Stomach (tissue), 9 donors: ENCODE measurements around the gene KIDINS220. TPM values are rescaled to one million over a fixed set of nuclear protein-coding genes. Genes with fewer than 3 reads are reported as not detected.

Experiments used
- DNase-seq, 2 donors: peaks; one replicate each; pipeline versions ENCODE4 v3.0.0 to v3.0.0-alpha.2; 2013 to 2019
- H3K27ac ChIP-seq, 5 donors: fragments of 200-600 bp in 4 of 5; sonication (generic) in 4 of 5; one replicate each; pipeline ENCODE4 v1.5.1; 2013 to 2019; ENCODE audit warnings: mild to moderate bottlenecking in 1 of 5, moderate library complexity in 1 of 5
- H3K27me3 ChIP-seq, 3 donors: fragments of 200-600 bp; sonication (generic); one replicate each; pipeline ENCODE4 v1.5.1; 2017 to 2019; ENCODE audit warnings: mixed run types in 1 of 3
- H3K36me3 ChIP-seq, 4 donors: fragments of 200-600 bp; sonication (generic); 1 replicate in 3 of 4; 2 replicates in 1 of 4; pipeline ENCODE4 v1.5.1; 2016 to 2019
- H3K4me1 ChIP-seq, 4 donors: fragments of 200-600 bp; sonication (generic); one replicate each; pipeline ENCODE4 v1.5.1; 2016 to 2019
- H3K4me3 ChIP-seq, 4 donors: fragments of 200-600 bp; sonication (generic) in 3 of 4; one replicate each; pipeline ENCODE4 v1.5.1; 2016 to 2019; ENCODE audit warnings: mild to moderate bottlenecking in 1 of 4
- H3K9me3 ChIP-seq, 4 donors: fragments of 200-600 bp; sonication (generic); one replicate each; pipeline ENCODE4 v1.5.1; 2016 to 2019
- CTCF ChIP-seq, 7 experiments: fragments of 450-650 bp in 4 of 7; fragments of 200-600 bp in 3 of 7; sonication (generic) in 3 of 7; IDR thresholded peaks; one replicate each; pipeline ENCODE4 v1.5.1; 2016 to 2019; ENCODE audit warnings: antibody characterized with exemption in 7 of 7, control low read depth in 2 of 7, mild to moderate bottlenecking in 1 of 7
- EP300 ChIP-seq: sonication (generic); formaldehyde crosslinking; IDR thresholded peaks from one replicate; pipeline ENCODE4 v1.6.1; 2017; ENCODE audit warnings: antibody characterized with exemption
- POLR2A ChIP-seq, 4 donors: fragments of 450-650 bp; IDR thresholded peaks; one replicate each; pipeline ENCODE4 v1.6.1; 2016; ENCODE audit warnings: antibody characterized with exemption in 4 of 4, control low read depth in 2 of 4, mild to moderate bottlenecking in 1 of 4, moderate library complexity in 1 of 4
- POLR2AphosphoS5 ChIP-seq, 3 donors: sonication (generic); formaldehyde crosslinking; IDR thresholded peaks; one replicate each; pipeline ENCODE4 v1.6.1; 2016; ENCODE audit warnings: antibody characterized with exemption in 3 of 3
- WGBS, 5 donors: extraction: QIAGEN DNeasy Blood & Tissue Kit in 3 of 5; methylation state at CpG; one replicate each; pipeline versions ENCODE4 v1.1.5 to v1.1.7; 2013 to 2018; 5-methylcytosine and 5-hydroxymethylcytosine counted together
- intact Hi-C: fragments of 100-400 bp; cut with DNase I; formaldehyde crosslinking; loops from one replicate; pipeline ENCODE4 v1.15.1; 2023; ENCODE audit warnings: low total_unique reads
- polyA plus RNA-seq, 3 donors: library from polyadenylated mRNA; stranded (reverse); fragments of 200-250 nt; gene quantifications; one replicate each; pipeline ENCODE4 v1.2.3, GENCODE V29; 2013
- total RNA-seq, 5 donors: library from RNA; depleted of rRNA; stranded (reverse); fragments of >200 nt; gene quantifications; one replicate each; pipeline versions ENCODE4 v1.1.0 to v1.2.3, GENCODE V29; 2014 to 2016
- donor health status: healthy with polysubstance abuse.
- donor health status: Bipolar disorder and iron deficiency.
- donor health status: healthy.

Gene KIDINS220
- total and polyA plus RNA-seq, 8 donors = 3.8 to 160 (median 56.0) TPM

- H3K36me3 ChIP-seq = peaks cover 4 to 72% (median 60%) of the 10 kb centered on the region in 4 donors
- WGBS, 5 donors = 98 to 100% (median 100%) methylated on average over 1 of the region's 1 CpG
Observed at GRCh38 chr2:8817221-8817620, 20.2 kb downstream of the KIDINS220 start.

GRCh38 chr2:8806885-8807704, 30.3 kb downstream of the KIDINS220 start:
- H3K27me3 ChIP-seq = no peaks in the 10 kb centered on the region
- intact Hi-C loops = no loop called here
- DNase-seq = no peak
- TF ChIP-seq CTCF (IDR thresholded peaks at IDR 0.05) (no peak), EP300 (no peak), POLR2AphosphoS5 (IDR thresholded peaks at IDR 0.05) (no peak), POLR2A (IDR thresholded peaks at IDR 0.05) (no peak)
- H3K27ac ChIP-seq = no peak overlapping the region
- H3K4me1 ChIP-seq = peaks cover 12 to 30% (median 21%) of the 10 kb centered on the region in 4 donors
- no peak overlapping the region for H3K4me3 ChIP-seq
- 76 to 88% (median 79%) methylated on average over 6 of the region's 6 CpGs for WGBS, 5 donors
- H3K9me3 ChIP-seq = no peaks in the 10 kb centered on the region
- peaks cover 38 to 90% (median 82%) of the 10 kb centered on the region in 4 donors for H3K36me3 ChIP-seq

More at GRCh38 chr2:8817221-8817620, 20.2 kb downstream of the KIDINS220 start:
- H3K4me3 ChIP-seq = no peak overlapping the region
- TF ChIP-seq CTCF (IDR thresholded peaks at IDR 0.05) (no peak), POLR2A (IDR thresholded peaks at IDR 0.05) (no peak), POLR2AphosphoS5 (IDR thresholded peaks at IDR 0.05) (no peak), EP300 (no peak)
- H3K27me3 ChIP-seq = no peaks in the 10 kb centered on the region
- no peak overlapping the region for H3K27ac ChIP-seq
- H3K4me1 ChIP-seq = peaks cover 0 to 18% (median 12%) of the 10 kb centered on the region in 4 donors
- H3K9me3 ChIP-seq = no peaks in the 10 kb centered on the region
- DNase-seq = no peak
- intact Hi-C loops = no loop called here

GRCh38 chr2:8805278-8806210, 31.9 kb downstream of the KIDINS220 start:
- peaks cover 37 to 90% (median 82%) of the 10 kb centered on the region in 4 donors for H3K36me3 ChIP-seq
- H3K4me3 ChIP-seq = no peak overlapping the region
- H3K27ac ChIP-seq = no peak overlapping the region
- TF ChIP-seq EP300 = no peak
- no peaks in the 10 kb centered on the region for H3K9me3 ChIP-seq
- DNase-seq = no peak
- no peaks in the 10 kb centered on the region for H3K27me3 ChIP-seq
- H3K4me1 ChIP-seq = peaks cover 12 to 30% (median 21%) of the 10 kb centered on the region in 4 donors
- WGBS, 5 donors = 55 to 64% (median 61%) methylated on average over 6 of the region's 6 CpGs
- intact Hi-C loops = no loop called here

- no peak overlapping the region for H3K4me3 ChIP-seq
- no peaks in the 10 kb centered on the region for H3K27me3 ChIP-seq
- H3K4me1 ChIP-seq = peaks cover 12 to 30% (median 21%) of the 10 kb centered on the region in 4 donors
- no peaks in the 10 kb centered on the region for H3K9me3 ChIP-seq
- intact Hi-C loops = no loop called here
- peak overlapping the region in 4 of 5 donors; percentile 27 to 58 (median 38) for H3K27ac ChIP-seq
- DNase-seq = peak; percentile 62 to 87
- peaks cover 23 to 90% (median 82%) of the 10 kb centered on the region in 4 donors for H3K36me3 ChIP-seq
- 49 to 59% (median 56%) methylated on average over 3 of the region's 3 CpGs for WGBS, 5 donors
- TF ChIP-seq CTCF (IDR thresholded peaks at IDR 0.05) = no peak
- peak in 2 of 3 donors; percentile 32 to 76 for TF ChIP-seq POLR2AphosphoS5 (IDR thresholded peaks at IDR 0.05)
- TF ChIP-seq EP300 = no peak
- TF ChIP-seq POLR2A (IDR thresholded peaks at IDR 0.05) = no peak
Observed at GRCh38 chr2:8803658-8804379, 33.6 kb downstream of the KIDINS220 start.
